Anterior cingulate cortex (tissue), 58 donors: ENCODE results near the gene NCOR2.

Experiments used
- DNase-seq, 58 donors: peaks; one replicate each; lab custom pipeline; 2025; lab: John Stamatoyannopoulos, UW

Gene NCOR2

GRCh38 chr12:124566997-124567672 lies at the start of gene NCOR2:
Gene NCOR2, minus strand, starts transcription at chr12:124567612. Its CDS starts 72,361 bp downstream, at chr12:124495251.
- peak in 4 of 58 donors; percentile 22 to 54 (median 50) for DNase-seq

- DNase-seq, result peak in 1 of 58 donors; percentile 15
Measured at GRCh38 chr12:124616394-124617221, 49.2 kb upstream of the NCOR2 start.

- no peak for DNase-seq
Measured at GRCh38 chr12:124614512-124615292, 47.3 kb upstream of the NCOR2 start.

GRCh38 chr12:124613151-124613585 lies 45.8 kb upstream of the NCOR2 start:
- no peak for DNase-seq

GRCh38 chr12:124612410-124612680 lies 44.9 kb upstream of the NCOR2 start:
- DNase-seq, result peak in 1 of 58 donors; percentile 28

- DNase-seq, result peak in 1 of 58 donors; percentile 12
Measured at GRCh38 chr12:124611559-124612409, 44.4 kb upstream of the NCOR2 start.

GRCh38 chr12:124610629-124611558 lies 43.5 kb upstream of the NCOR2 start:
- no peak for DNase-seq

- no peak for DNase-seq
Measured at GRCh38 chr12:124610021-124610612, 42.7 kb upstream of the NCOR2 start.

- DNase-seq, result no peak
Measured at GRCh38 chr12:124609041-124609989, 41.9 kb upstream of the NCOR2 start.

- no peak for DNase-seq
Measured at GRCh38 chr12:124608450-124608870, 41.0 kb upstream of the NCOR2 start.

- DNase-seq, result no peak
Measured at GRCh38 chr12:124607681-124608425, 40.4 kb upstream of the NCOR2 start.

- DNase-seq, result no peak
Measured at GRCh38 chr12:124605883-124606774, 38.7 kb upstream of the NCOR2 start.

- no peak for DNase-seq
Measured at GRCh38 chr12:124605150-124605882, 37.9 kb upstream of the NCOR2 start.

GRCh38 chr12:124604264-124604680 lies 36.9 kb upstream of the NCOR2 start:
- DNase-seq, result no peak

- DNase-seq, result no peak
Measured at GRCh38 chr12:124603831-124604251, 36.4 kb upstream of the NCOR2 start.
